Fibroblast of lung (primary cell): Measurements from ENCODE around the gene NMRAL1. TPM values are rescaled to one million over a fixed set of nuclear protein-coding genes. Genes with fewer than 3 reads are reported as not detected.

Experiments
- DNase-seq, 2 donors: peaks; one replicate each; pipeline versions ENCODE4 v3.0.0 to v3.0.0-alpha.2; 2010; ENCODE audit warnings: low read depth in 2 of 2
- H2AFZ ChIP-seq: 2 replicates; pipeline ENCODE4 v1.5.1; 2012; ENCODE audit warnings: low read length, control low read depth, inconsistent platforms
- H3K27ac ChIP-seq: 2 replicates; pipeline ENCODE4 v1.5.1; 2011; ENCODE audit warnings: low read length, control low read depth; ENCODE audit not compliant: insufficient read depth
- H3K27me3 ChIP-seq: 2 replicates; pipeline ENCODE4 v1.5.1; 2011; ENCODE audit warnings: mild to moderate bottlenecking, low read length; ENCODE audit not compliant: control insufficient read depth, insufficient read depth
- H3K36me3 ChIP-seq: 2 replicates; pipeline ENCODE4 v1.5.1; 2011; ENCODE audit warnings: low read length; ENCODE audit not compliant: control insufficient read depth, insufficient read depth
- H3K4me1 ChIP-seq: 2 replicates; pipeline ENCODE4 v1.5.1; 2011; ENCODE audit warnings: low read length; ENCODE audit not compliant: control insufficient read depth, insufficient read depth; ENCODE audit errors: extremely low read depth
- H3K4me2 ChIP-seq: 2 replicates; pipeline ENCODE4 v1.5.1; 2011; ENCODE audit warnings: low read length, control low read depth; ENCODE audit not compliant: insufficient read depth; ENCODE audit errors: extremely low read depth
- H3K4me3 ChIP-seq, 4 experiments: fragments of 200-600 bp in 1 of 4; sonication (generic) in 1 of 4; replicated peaks in 1 of 4; 2 replicates each; pipeline ENCODE4 v1.5.1; 2011 to 2016; ENCODE audit warnings: low read length in 4 of 4, low read depth in 3 of 4, mild to moderate bottlenecking in 3 of 4, control low read depth in 2 of 4, inconsistent platforms in 1 of 4, mixed read lengths in 1 of 4; ENCODE audit not compliant: insufficient read depth in 1 of 4; ENCODE audit errors: control extremely low read depth in 1 of 4
- H3K79me2 ChIP-seq: 2 replicates; pipeline ENCODE4 v1.5.1; 2012; ENCODE audit warnings: mild to moderate bottlenecking, low read length, inconsistent platforms; ENCODE audit not compliant: control insufficient read depth, insufficient read depth
- H3K9ac ChIP-seq: 2 replicates; pipeline ENCODE4 v1.5.1; 2011; ENCODE audit warnings: mild to moderate bottlenecking, low read length, control low read depth; ENCODE audit not compliant: insufficient read depth
- H3K9me3 ChIP-seq: 2 replicates; pipeline ENCODE4 v1.5.1; 2012; ENCODE audit warnings: low read depth, low read length; ENCODE audit not compliant: control insufficient read depth, insufficient read depth
- H4K20me1 ChIP-seq: 2 replicates; pipeline ENCODE4 v1.5.1; 2011; ENCODE audit warnings: low read length; ENCODE audit not compliant: control insufficient read depth, insufficient read depth; ENCODE audit errors: extremely low read depth
- CTCF ChIP-seq, 2 donors: IDR thresholded peaks in 1 of 2; conservative IDR thresholded peaks in 1 of 2; 1 replicate in 1 of 2; 2 replicates in 1 of 2; pipeline ENCODE4 v1.5.1; 2011 to 2012; ENCODE audit warnings: low read length in 2 of 2, control low read depth in 1 of 2, inconsistent platforms in 1 of 2, low read depth in 1 of 2, mild to moderate bottlenecking in 1 of 2
- EZH2 ChIP-seq: IDR thresholded peaks from 2 replicates; pipeline ENCODE4 v1.5.1; 2012; ENCODE audit warnings: low read length, control low read depth, mild to moderate bottlenecking; ENCODE audit errors: missing control alignments
- polyA plus RNA-seq, 2 donors: library from polyadenylated mRNA; depleted of rRNA in 1 of 2; stranded (reverse) in 1 of 2; unstranded in 1 of 2; fragments of >200 nt; gene quantifications; 2 replicates each; pipeline ENCODE4 v1.2.1, GENCODE V29; 2011 to 2012; ENCODE audit warnings: missing spikeins in 1 of 2
- total RNA-seq: library from RNA; depleted of rRNA; stranded (reverse); fragments of >200 nt; gene quantifications from 2 replicates; pipeline ENCODE4 v1.2.1, GENCODE V29; 2014

Gene NMRAL1
- total and polyA plus RNA-seq, 2 donors (not counting 1 experiment from before 2014, with no cell fraction given) = 33.6 to 73.5 TPM

GRCh38 chr16:4486126-4486893 lies 11.9 kb upstream of the NMRAL1 start:
- no peak overlapping the region for H2AFZ ChIP-seq
- no peaks in the 10 kb centered on the region for H3K27me3 ChIP-seq
- no peaks in the 10 kb centered on the region for H3K9me3 ChIP-seq
- TF ChIP-seq CTCF (conservative IDR thresholded peaks at IDR 0.05 in 1 of 2, IDR thresholded peaks at IDR 0.05 in 1 of 2; ENCODE audit: low read depth in 1 of 2, low read length in 2 of 2) = no peak
- peaks cover 15% of the 10 kb centered on the region for H3K4me1 ChIP-seq
- H3K36me3 ChIP-seq = no peaks in the 10 kb centered on the region
- no peak overlapping the region for H3K4me2 ChIP-seq
- peaks cover 21% of the 10 kb centered on the region for H3K79me2 ChIP-seq
- no peak overlapping the region for H3K9ac ChIP-seq
- H3K4me3 ChIP-seq = no peak overlapping the region
- DNase-seq = no peak
- H4K20me1 ChIP-seq = no peaks in the 10 kb centered on the region
- no peak overlapping the region for H3K27ac ChIP-seq

- Histone ChIP-seq H3K4me2 (no peak overlapping the region), H2AFZ (no peak overlapping the region), H3K4me3 (no peak overlapping the region), H3K79me2 (peaks cover 27% of the 10 kb centered on the region), H3K27me3 (no peaks in the 10 kb centered on the region), H3K27ac (no peak overlapping the region), H3K9me3 (no peaks in the 10 kb centered on the region), H4K20me1 (no peaks in the 10 kb centered on the region), H3K36me3 (no peaks in the 10 kb centered on the region), H3K9ac (no peak overlapping the region), H3K4me1 (peaks cover 2% of the 10 kb centered on the region)
- TF ChIP-seq EZH2 = no peak
- no peak for TF ChIP-seq CTCF (conservative IDR thresholded peaks at IDR 0.05 in 1 of 2, IDR thresholded peaks at IDR 0.05 in 1 of 2; ENCODE audit: low read depth in 1 of 2, low read length in 2 of 2)
- no peak for DNase-seq
Observed at GRCh38 chr16:4481963-4482362, 7.5 kb upstream of the NMRAL1 start.

- no peak for DNase-seq
- H3K4me1 ChIP-seq = peaks cover 2% of the 10 kb centered on the region
- H3K4me3 ChIP-seq = no peak overlapping the region
- H3K9me3 ChIP-seq = no peaks in the 10 kb centered on the region
- H3K79me2 ChIP-seq = peaks cover 30% of the 10 kb centered on the region
- no peaks in the 10 kb centered on the region for H3K27me3 ChIP-seq
- H3K9ac ChIP-seq = no peak overlapping the region
- H3K27ac ChIP-seq = no peak overlapping the region
- TF ChIP-seq CTCF (conservative IDR thresholded peaks at IDR 0.05 in 1 of 2, IDR thresholded peaks at IDR 0.05 in 1 of 2; ENCODE audit: low read depth in 1 of 2, low read length in 2 of 2) (no peak), EZH2 (no peak)
- no peaks in the 10 kb centered on the region for H3K36me3 ChIP-seq
- no peaks in the 10 kb centered on the region for H4K20me1 ChIP-seq
- H3K4me2 ChIP-seq = no peak overlapping the region
- no peak overlapping the region for H2AFZ ChIP-seq
Observed at GRCh38 chr16:4481526-4481925, 7.1 kb upstream of the NMRAL1 start.
